K562 (cell line): ENCODE data around the gene EHMT2. TPM values are rescaled to one million over a fixed set of nuclear protein-coding genes. Genes with fewer than 3 reads are reported as not detected.

Experiments
- ARHGAP35 ChIP-seq: fragments of 450-650 bp; IDR thresholded peaks from 2 replicates; pipeline ENCODE4 v1.6.1; 2018; ENCODE audit not compliant: partially characterized antibody
- ARNT ChIP-seq, 2 experiments: fragments of 450-650 bp; IDR thresholded peaks; 2 replicates each; pipeline ENCODE4 v1.6.1; 2016; ENCODE audit warnings: mild to moderate bottlenecking in 1 of 2
- ATF2 ChIP-seq: sonication (generic); formaldehyde crosslinking; IDR thresholded peaks from 2 replicates; pipeline ENCODE4 v1.8.1; 2022; ENCODE audit warnings: missing genetic modification reagents
- ATF3 ChIP-seq, 2 experiments: fragments of 450-650 bp in 1 of 2; sonication (generic) in 1 of 2; formaldehyde crosslinking in 1 of 2; IDR thresholded peaks in 1 of 2; conservative IDR thresholded peaks in 1 of 2; 2 replicates each; pipeline versions ENCODE4 v1.6.1 to v1.8.1; 2016 to 2023; ENCODE audit warnings: mild to moderate bottlenecking in 2 of 2, moderate library complexity in 2 of 2, inconsistent platforms in 1 of 2, missing genetic modification reagents in 1 of 2
- BHLHE40 ChIP-seq: IDR thresholded peaks from 2 replicates; pipeline ENCODE4 v1.6.1; 2011; ENCODE audit warnings: low read length, improper control_type of control experiment
- CBX5 ChIP-seq: IDR thresholded peaks from 2 replicates; pipeline ENCODE4 v1.6.1; 2014; ENCODE audit warnings: low read depth, borderline replicate concordance
- JUN ChIP-seq, 2 experiments: sonication (generic) in 1 of 2; formaldehyde crosslinking in 1 of 2; IDR thresholded peaks; 2 replicates each; pipeline versions ENCODE4 v1.6.1 to v1.8.0; 2012 to 2022; ENCODE audit warnings: borderline replicate concordance in 2 of 2, mild to moderate bottlenecking in 2 of 2, improper control_type of control experiment in 1 of 2, low read depth in 1 of 2, low read length in 1 of 2, missing genetic modification reagents in 1 of 2
- KDM4B ChIP-seq, 2 experiments: fragments of 450-650 bp in 1 of 2; sonication (generic) in 1 of 2; IDR thresholded peaks; 2 replicates each; pipeline ENCODE4 v1.6.1; 2016 to 2017; ENCODE audit warnings: borderline replicate concordance in 2 of 2, antibody characterized with exemption in 1 of 2, low read depth in 1 of 2, mild to moderate bottlenecking in 1 of 2
- MXI1 ChIP-seq: IDR thresholded peaks from 2 replicates; pipeline ENCODE4 v1.6.1; 2011; ENCODE audit warnings: low read depth, mild to moderate bottlenecking, improper control_type of control experiment, low read length
- NFYB ChIP-seq: IDR thresholded peaks from 2 replicates; pipeline ENCODE4 v1.6.1; 2011; ENCODE audit warnings: mild to moderate bottlenecking, moderate library complexity; ENCODE audit not compliant: insufficient read length; ENCODE audit errors: extremely low read depth
- PCBP2 ChIP-seq: fragments of 200-400 bp; formaldehyde crosslinking; IDR thresholded peaks from 2 replicates; pipeline ENCODE4 v1.6.1; 2018; ENCODE audit warnings: low read length, low read depth, mild to moderate bottlenecking, moderate library complexity; ENCODE audit not compliant: poor library complexity, severe bottlenecking
- RFX1 ChIP-seq: fragments of 450-650 bp; IDR thresholded peaks from 2 replicates; pipeline ENCODE4 v1.6.1; 2016; ENCODE audit warnings: mild to moderate bottlenecking, moderate library complexity
- RFX7 ChIP-seq: fragments of 250-450 bp; sonication (Bioruptor Pico); IDR thresholded peaks from 2 replicates; pipeline ENCODE4 v1.5.1; 2021; ENCODE audit warnings: mild to moderate bottlenecking
- SMARCA4 ChIP-seq: fragments of 450-650 bp; IDR thresholded peaks from 2 replicates; pipeline ENCODE4 v1.6.1; 2016
- SMARCC2 ChIP-seq: fragments of 450-650 bp; IDR thresholded peaks from 2 replicates; pipeline ENCODE4 v1.6.1; 2017; ENCODE audit warnings: antibody characterized with exemption, moderate library complexity, mild to moderate bottlenecking, low read depth
- TGIF2 ChIP-seq: sonication (generic); formaldehyde crosslinking; IDR thresholded peaks from 2 replicates; pipeline ENCODE4 v1.8.1; 2022; ENCODE audit warnings: mild to moderate bottlenecking, missing genetic modification reagents, moderate library complexity
- ZFX ChIP-seq: sonication (generic); formaldehyde crosslinking; IDR thresholded peaks from 2 replicates; pipeline ENCODE4 v1.8.0; 2022; ENCODE audit warnings: mild to moderate bottlenecking, missing genetic modification reagents, moderate library complexity
- ZKSCAN1 ChIP-seq: fragments of 150-350 bp; IDR thresholded peaks from 2 replicates; pipeline ENCODE4 v1.6.1; 2016; ENCODE audit warnings: low read depth, low read length
- ZNF133 ChIP-seq: fragments of 250-450 bp; sonication (Bioruptor Pico); IDR thresholded peaks from 2 replicates; pipeline ENCODE4 v1.4.0; 2020; ENCODE audit warnings: mild to moderate bottlenecking
- ZNF316 ChIP-seq: fragments of 450-650 bp; IDR thresholded peaks from 2 replicates; pipeline ENCODE4 v1.6.1; 2016
- ZNF584 ChIP-seq: fragments of 200-800 bp; sonication (Bioruptor generic); IDR thresholded peaks from 2 replicates; pipeline ENCODE4 v1.6.1; 2016; ENCODE audit warnings: low read depth, mild to moderate bottlenecking, missing genetic modification characterization, missing compliant biosample characterization
- ZSCAN32 ChIP-seq: fragments of 450-650 bp; formaldehyde crosslinking; IDR thresholded peaks from 2 replicates; pipeline ENCODE4 v1.4.0; 2020; ENCODE audit warnings: mild to moderate bottlenecking, moderate library complexity
- polyA plus RNA-seq, 8 experiments: library from polyadenylated mRNA; depleted of rRNA in 4 of 8; stranded (reverse) in 5 of 8; unstranded in 3 of 8; fragments of >200 nt; fragmentation: Nextera tagmentation in 2 of 8; fragmentation: Illumina TruSeq in 1 of 8; extraction: Ambion mirVana in 2 of 8; extraction: Trizol in 1 of 8; gene quantifications; 2 replicates each; pipeline versions ENCODE4 v1.2.1 to v1.2.3, GENCODE V29; 2011 to 2014; ENCODE audit warnings: inconsistent platforms in 1 of 8, missing spikeins in 1 of 8
- total RNA-seq, 7 experiments: library from RNA; depleted of rRNA in 6 of 7; stranded (reverse); fragments of >200 nt in 6 of 7; fragmentation: Illumina TruSeq in 2 of 7; extraction: Trizol in 2 of 7; gene quantifications; 2 replicates each; pipeline versions ENCODE4 v1.2.1 to v1.2.3, GENCODE V29; 2011 to 2021; ENCODE audit warnings: low replicate concordance in 1 of 7
- TF ChIP-seq, protein P1 (sequence below): IDR thresholded peaks from 2 replicates; pipeline ENCODE4 v1.6.1; 2012; ENCODE audit warnings: low read depth, low read length, improper control_type of control experiment, borderline replicate concordance
- TF ChIP-seq, protein P2 (sequence below): fragments of 250-450 bp; sonication (Bioruptor Pico); IDR thresholded peaks from 2 replicates; pipeline ENCODE4 v1.5.0; 2020; ENCODE audit warnings: mild to moderate bottlenecking, borderline replicate concordance

The EHMT2 gene
- total and polyA plus RNA-seq, 9 of the 15 experiments (the other 6 are each of a cell fraction or from before 2014, with no cell fraction given) = 2.1 to 63.8 (median 38.5) TPM

DNA sequence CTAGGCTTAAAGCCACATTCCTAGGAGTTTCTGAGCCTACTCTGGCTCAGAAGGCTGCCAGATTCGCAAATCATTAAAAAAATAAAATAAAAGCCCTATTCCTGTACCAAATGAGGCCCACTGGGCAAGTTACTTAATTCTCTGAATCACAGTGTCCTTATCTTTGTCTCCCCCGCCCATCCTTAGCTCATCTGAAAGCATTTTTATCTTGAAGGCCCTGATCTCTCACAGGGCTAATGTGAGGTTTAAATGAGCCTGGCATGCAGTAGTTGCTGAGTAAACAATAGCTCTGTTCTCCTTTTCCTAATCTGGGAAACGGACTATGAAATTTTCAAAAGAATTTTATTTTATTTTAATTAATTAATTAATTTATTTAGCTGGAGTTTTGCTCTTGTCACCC lies 6.5 kb upstream of the EHMT2 start (continued):
- TF ChIP-seq ATF3 (IDR thresholded peaks at IDR 0.05) (peak; percentile 20; the same call in 1 of the 2 replicates), ATF3 (CRISPR knock-in tag; conservative IDR thresholded peaks at IDR 0.05) (no peak), KDM4B (IDR thresholded peaks at IDR 0.05; ENCODE audit: borderline replicate concordance in 2 of 2, low read depth in 1 of 2) (no peak), SMARCC2 (no peak), SMARCA4 (peak; percentile 66; the same call in 1 of the 2 replicates), BHLHE40 (peak; percentile 11; the same call in 1 of the 2 replicates), NFYB (no peak), ARNT (IDR thresholded peaks at IDR 0.05) (no peak), ZSCAN32 (CRISPR knock-in tag) (no peak), RFX1 (no peak), PCBP2 (no peak), ZNF133 (no peak), ZNF584 (CRISPR knock-in tag) (no peak), CBX5 (no peak), RFX7 (CRISPR knock-in tag) (no peak), ZFX (peak; percentile 28; the same call in 1 of the 2 replicates), ZKSCAN1 (no peak), MXI1 (no peak), ATF2 (CRISPR knock-in tag) (no peak), TGIF2 (no peak), ZNF316 (no peak), JUN (IDR thresholded peaks at IDR 0.05; ENCODE audit: borderline replicate concordance, low read depth, low read length) (peak; percentile 47; the same call in 1 of the 2 replicates), JUN (CRISPR knock-in tag; IDR thresholded peaks at IDR 0.05; ENCODE audit: borderline replicate concordance) (no peak), ARHGAP35 (no peak)
- TF ChIP-seq, protein P1, sequence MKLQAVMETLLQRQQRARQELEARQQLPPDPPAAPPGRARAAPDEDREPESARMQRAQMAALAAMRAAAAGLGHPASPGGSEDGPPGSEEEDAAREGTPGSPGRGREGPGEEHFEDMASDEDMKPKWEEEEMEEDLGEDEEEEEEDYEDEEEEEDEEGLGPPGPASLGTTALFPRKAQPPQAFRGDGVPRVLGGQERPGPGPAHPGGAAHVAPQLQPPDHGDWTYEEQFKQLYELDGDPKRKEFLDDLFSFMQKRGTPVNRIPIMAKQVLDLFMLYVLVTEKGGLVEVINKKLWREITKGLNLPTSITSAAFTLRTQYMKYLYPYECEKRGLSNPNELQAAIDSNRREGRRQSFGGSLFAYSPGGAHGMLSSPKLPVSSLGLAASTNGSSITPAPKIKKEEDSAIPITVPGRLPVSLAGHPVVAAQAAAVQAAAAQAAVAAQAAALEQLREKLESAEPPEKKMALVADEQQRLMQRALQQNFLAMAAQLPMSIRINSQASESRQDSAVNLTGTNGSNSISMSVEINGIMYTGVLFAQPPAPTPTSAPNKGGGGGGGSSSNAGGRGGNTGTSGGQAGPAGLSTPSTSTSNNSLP = peak; percentile 44; the same call in 1 of the 2 replicates
- TF ChIP-seq, protein P2, sequence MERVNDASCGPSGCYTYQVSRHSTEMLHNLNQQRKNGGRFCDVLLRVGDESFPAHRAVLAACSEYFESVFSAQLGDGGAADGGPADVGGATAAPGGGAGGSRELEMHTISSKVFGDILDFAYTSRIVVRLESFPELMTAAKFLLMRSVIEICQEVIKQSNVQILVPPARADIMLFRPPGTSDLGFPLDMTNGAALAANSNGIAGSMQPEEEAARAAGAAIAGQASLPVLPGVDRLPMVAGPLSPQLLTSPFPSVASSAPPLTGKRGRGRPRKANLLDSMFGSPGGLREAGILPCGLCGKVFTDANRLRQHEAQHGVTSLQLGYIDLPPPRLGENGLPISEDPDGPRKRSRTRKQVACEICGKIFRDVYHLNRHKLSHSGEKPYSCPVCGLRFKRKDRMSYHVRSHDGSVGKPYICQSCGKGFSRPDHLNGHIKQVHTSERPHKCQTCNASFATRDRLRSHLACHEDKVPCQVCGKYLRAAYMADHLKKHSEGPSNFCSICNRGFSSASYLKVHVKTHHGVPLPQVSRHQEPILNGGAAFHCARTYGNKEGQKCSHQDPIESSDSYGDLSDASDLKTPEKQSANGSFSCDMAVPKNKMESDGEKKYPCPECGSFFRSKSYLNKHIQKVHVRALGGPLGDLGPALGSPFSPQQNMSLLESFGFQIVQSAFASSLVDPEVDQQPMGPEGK (CRISPR knock-in tag) = no peak
